Panc1 (cell line): ENCODE data around the gene ZNF8. TPM values are rescaled to one million over a fixed set of nuclear protein-coding genes. Genes with fewer than 3 reads are reported as not detected.

Experiments used
- ATAC-seq: fragments of 200-7000 bp; cut with Tn5 transposase; 2 replicates; pipeline ENCODE4 v1.9.1; 2020; ENCODE audit warnings: mild to moderate bottlenecking, moderate library complexity
- BruUV-seq: library from RNA; stranded (reverse); fragments of 400-500 nt; replicated peaks from 2 replicates; lab custom pipeline; 2021; lab: Mats Ljungman, UMichigan
- CTCF ChIA-PET: fragments of 300-600 bp; sonication (Branson Sonifier 250); formaldehyde crosslinking; loops from one replicate; lab custom pipeline; 2022; ENCODE audit warnings: antibody characterized with exemption; lab: Charles Lee
- POLR2A ChIA-PET: fragments of 300-600 bp; sonication (Branson Sonifier 250); formaldehyde crosslinking; loops from one replicate; lab custom pipeline; 2022; ENCODE audit warnings: antibody characterized with exemption; lab: Charles Lee
- DNase-seq: peaks from one replicate; pipeline ENCODE4 v3.0.0-alpha.2; 2010; ENCODE audit warnings: low read depth, low spot score
- H3K27ac ChIP-seq: 2 replicates; pipeline ENCODE4 v1.5.1; 2011; ENCODE audit warnings: mild to moderate bottlenecking, low read length, inconsistent platforms
- H3K27me3 ChIP-seq: fragments of 200-500 bp; sonication (Bioruptor generic); 2 replicates; pipeline ENCODE4 v1.6.0; 2014; ENCODE audit warnings: low read length, inconsistent platforms; ENCODE audit not compliant: control insufficient read depth, insufficient read depth
- H3K36me3 ChIP-seq: fragments of 200-500 bp; sonication (Bioruptor generic); 2 replicates; pipeline ENCODE4 v1.5.1; 2014; ENCODE audit warnings: inconsistent platforms, mild to moderate bottlenecking, low read length, moderate library complexity; ENCODE audit not compliant: control insufficient read depth, insufficient read depth
- H3K4me1 ChIP-seq: 2 replicates; pipeline ENCODE4 v1.5.1; 2011; ENCODE audit warnings: inconsistent platforms, mild to moderate bottlenecking, low read length, moderate library complexity; ENCODE audit not compliant: control insufficient read depth, insufficient read depth
- H3K4me3 ChIP-seq, 2 experiments: 2 replicates each; pipeline ENCODE4 v1.5.1; 2011 to 2012; ENCODE audit warnings: low read depth in 2 of 2, low read length in 2 of 2, mild to moderate bottlenecking in 2 of 2, inconsistent platforms in 1 of 2, moderate library complexity in 1 of 2
- H3K9me3 ChIP-seq: fragments of 200-500 bp; sonication (Bioruptor generic); 2 replicates; pipeline ENCODE4 v1.5.1; 2014; ENCODE audit warnings: low read depth, mild to moderate bottlenecking, inconsistent platforms, low read length, moderate library complexity; ENCODE audit not compliant: control insufficient read depth, insufficient read depth
- POLR2AphosphoS5 ChIP-seq: IDR thresholded peaks from 2 replicates; pipeline ENCODE4 v1.6.1; 2012; ENCODE audit warnings: mild to moderate bottlenecking, low read depth, low read length, moderate library complexity
- SIN3A ChIP-seq: IDR thresholded peaks from 2 replicates; pipeline ENCODE4 v1.6.1; 2012; ENCODE audit warnings: low read depth, mild to moderate bottlenecking, low read length, moderate library complexity, borderline replicate concordance; ENCODE audit not compliant: insufficient read depth
- TCF7L2 ChIP-seq: IDR thresholded peaks from 2 replicates; pipeline ENCODE4 v1.6.1; 2011; ENCODE audit warnings: mild to moderate bottlenecking, low read depth, low read length, inconsistent platforms
- in situ Hi-C: cut with HindIII; loops from 2 replicates; pipeline ENCODE4 v1.10.0; 2016; ENCODE audit warnings: low sequenced_read_pairs, low pct_unique_long_range_greater_than_20kb
- intact Hi-C: fragments of 100-400 bp; cut with micrococcal nuclease; formaldehyde crosslinking; loops from one replicate; pipeline ENCODE4 v1.10.0; 2022; ENCODE audit not compliant: unreplicated experiment
- total RNA-seq: library from RNA; stranded (reverse); gene quantifications from one replicate; pipeline ENCODE4 v1.2.1, GENCODE V29; 2021; ENCODE audit not compliant: unreplicated experiment
- TF ChIP-seq, protein P1 (sequence below), 2 experiments: IDR thresholded peaks; 2 replicates each; pipeline ENCODE4 v1.6.1; 2011 to 2012; ENCODE audit warnings: low read depth in 2 of 2, control low read depth in 1 of 2, low read length in 1 of 2, mild to moderate bottlenecking in 1 of 2, moderate library complexity in 1 of 2; ENCODE audit not compliant: insufficient read depth in 1 of 2
- TF ChIP-seq, protein P2 (sequence below): fragments of 450-650 bp; IDR thresholded peaks from 2 replicates; pipeline ENCODE4 v1.5.1; 2017; ENCODE audit warnings: mild to moderate bottlenecking

The ZNF8 gene
- total RNA-seq, 1 experiment from 2014 or later: 12.6 TPM

DNA sequence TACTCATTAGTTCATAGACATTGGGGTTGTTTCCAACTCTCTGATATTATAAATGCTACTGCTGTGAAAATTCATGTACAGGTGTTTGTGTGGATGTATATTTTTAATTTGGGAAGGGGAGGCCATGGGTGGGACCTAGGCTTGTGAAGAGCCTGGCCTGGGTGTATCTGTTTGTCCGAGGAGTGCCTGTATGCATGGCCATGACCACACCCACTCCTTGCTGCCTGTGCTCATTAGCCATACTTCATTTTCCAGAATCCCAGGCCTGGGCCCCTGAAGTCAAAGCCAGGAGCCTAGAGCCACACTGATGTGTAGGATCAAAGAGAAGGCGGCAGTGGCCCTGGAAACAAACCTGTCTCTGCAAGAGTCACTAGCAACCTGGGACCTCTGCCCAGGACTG is 36.8 kb downstream of the ZNF8 start:
- H3K4me3 ChIP-seq: no peak overlapping the region
- DNase-seq (no peak), ATAC-seq (0 out of 2 replicates have a peak, but pooled peaks have one; percentile 17)
- ChIA-PET POLR2A (no interaction called here), CTCF (no interaction called here)
- H3K9me3 ChIP-seq: no peaks in the 10 kb centered on the region; the same call in 1 of the 2 replicates
- peaks cover 21% of the 10 kb centered on the region for H3K36me3 ChIP-seq
- no peaks in the 10 kb centered on the region for H3K4me1 ChIP-seq
- H3K27me3 ChIP-seq: no peaks in the 10 kb centered on the region
- intact Hi-C loops (no loop called here), in situ Hi-C loops (no loop called here)
- no peak overlapping the region for H3K27ac ChIP-seq
- BruUV-seq: no TSS peak
- TF ChIP-seq, protein P1, sequence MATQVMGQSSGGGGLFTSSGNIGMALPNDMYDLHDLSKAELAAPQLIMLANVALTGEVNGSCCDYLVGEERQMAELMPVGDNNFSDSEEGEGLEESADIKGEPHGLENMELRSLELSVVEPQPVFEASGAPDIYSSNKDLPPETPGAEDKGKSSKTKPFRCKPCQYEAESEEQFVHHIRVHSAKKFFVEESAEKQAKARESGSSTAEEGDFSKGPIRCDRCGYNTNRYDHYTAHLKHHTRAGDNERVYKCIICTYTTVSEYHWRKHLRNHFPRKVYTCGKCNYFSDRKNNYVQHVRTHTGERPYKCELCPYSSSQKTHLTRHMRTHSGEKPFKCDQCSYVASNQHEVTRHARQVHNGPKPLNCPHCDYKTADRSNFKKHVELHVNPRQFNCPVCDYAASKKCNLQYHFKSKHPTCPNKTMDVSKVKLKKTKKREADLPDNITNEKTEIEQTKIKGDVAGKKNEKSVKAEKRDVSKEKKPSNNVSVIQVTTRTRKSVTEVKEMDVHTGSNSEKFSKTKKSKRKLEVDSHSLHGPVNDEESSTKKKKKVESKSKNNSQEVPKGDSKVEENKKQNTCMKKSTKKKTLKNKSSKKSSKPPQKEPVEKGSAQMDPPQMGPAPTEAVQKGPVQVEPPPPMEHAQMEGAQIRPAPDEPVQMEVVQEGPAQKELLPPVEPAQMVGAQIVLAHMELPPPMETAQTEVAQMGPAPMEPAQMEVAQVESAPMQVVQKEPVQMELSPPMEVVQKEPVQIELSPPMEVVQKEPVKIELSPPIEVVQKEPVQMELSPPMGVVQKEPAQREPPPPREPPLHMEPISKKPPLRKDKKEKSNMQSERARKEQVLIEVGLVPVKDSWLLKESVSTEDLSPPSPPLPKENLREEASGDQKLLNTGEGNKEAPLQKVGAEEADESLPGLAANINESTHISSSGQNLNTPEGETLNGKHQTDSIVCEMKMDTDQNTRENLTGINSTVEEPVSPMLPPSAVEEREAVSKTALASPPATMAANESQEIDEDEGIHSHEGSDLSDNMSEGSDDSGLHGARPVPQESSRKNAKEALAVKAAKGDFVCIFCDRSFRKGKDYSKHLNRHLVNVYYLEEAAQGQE (IDR thresholded peaks at IDR 0.05; ENCODE audit: insufficient read depth in 1 of 2, low read depth in 2 of 2, low read length in 1 of 2): no peak
- TF ChIP-seq, protein P2, sequence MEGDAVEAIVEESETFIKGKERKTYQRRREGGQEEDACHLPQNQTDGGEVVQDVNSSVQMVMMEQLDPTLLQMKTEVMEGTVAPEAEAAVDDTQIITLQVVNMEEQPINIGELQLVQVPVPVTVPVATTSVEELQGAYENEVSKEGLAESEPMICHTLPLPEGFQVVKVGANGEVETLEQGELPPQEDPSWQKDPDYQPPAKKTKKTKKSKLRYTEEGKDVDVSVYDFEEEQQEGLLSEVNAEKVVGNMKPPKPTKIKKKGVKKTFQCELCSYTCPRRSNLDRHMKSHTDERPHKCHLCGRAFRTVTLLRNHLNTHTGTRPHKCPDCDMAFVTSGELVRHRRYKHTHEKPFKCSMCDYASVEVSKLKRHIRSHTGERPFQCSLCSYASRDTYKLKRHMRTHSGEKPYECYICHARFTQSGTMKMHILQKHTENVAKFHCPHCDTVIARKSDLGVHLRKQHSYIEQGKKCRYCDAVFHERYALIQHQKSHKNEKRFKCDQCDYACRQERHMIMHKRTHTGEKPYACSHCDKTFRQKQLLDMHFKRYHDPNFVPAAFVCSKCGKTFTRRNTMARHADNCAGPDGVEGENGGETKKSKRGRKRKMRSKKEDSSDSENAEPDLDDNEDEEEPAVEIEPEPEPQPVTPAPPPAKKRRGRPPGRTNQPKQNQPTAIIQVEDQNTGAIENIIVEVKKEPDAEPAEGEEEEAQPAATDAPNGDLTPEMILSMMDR: no peak
- TF ChIP-seq TCF7L2: no peak
- TF ChIP-seq POLR2AphosphoS5: no peak
- TF ChIP-seq SIN3A: no peak

DNA sequence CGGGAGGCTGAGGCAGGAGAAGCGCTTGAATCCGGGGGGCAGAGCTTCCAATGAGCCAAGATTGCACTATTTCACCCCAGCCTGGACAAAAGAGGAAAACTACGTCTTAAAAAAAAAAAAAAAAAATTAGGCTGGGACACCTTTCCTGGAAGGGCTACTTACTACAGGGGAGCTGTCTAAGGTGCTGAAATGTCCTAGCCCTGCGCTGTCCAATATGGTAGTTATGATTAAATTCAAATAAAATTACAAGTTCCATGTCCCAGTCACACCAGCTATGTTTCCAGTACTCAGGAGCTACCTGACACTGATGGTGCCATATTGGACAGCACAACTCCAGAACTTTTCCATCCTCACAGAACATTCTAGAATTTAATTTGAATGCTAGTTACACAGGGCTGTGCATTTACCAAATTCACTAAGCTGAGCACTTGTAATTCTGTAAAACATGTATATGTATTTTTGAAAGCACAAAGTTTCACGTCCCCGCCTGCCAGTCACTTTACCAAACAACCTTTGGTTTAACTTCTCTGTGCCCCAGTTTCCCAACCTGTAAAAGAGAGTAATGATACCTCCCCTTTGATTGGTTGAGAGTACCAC is 38.8 kb downstream of the ZNF8 start:
- DNase-seq (no peak), ATAC-seq (peak; percentile 47; the same call in 1 of the 2 replicates)
- Histone ChIP-seq H3K4me3 (no peak overlapping the region), H3K27ac (no peak overlapping the region), H3K27me3 (no peaks in the 10 kb centered on the region), H3K36me3 (peaks cover 8% of the 10 kb centered on the region), H3K4me1 (no peaks in the 10 kb centered on the region), H3K9me3 (no peaks in the 10 kb centered on the region)
- CTCF ChIA-PET: no interaction called here
- POLR2A ChIA-PET: no interaction called here
- BruUV-seq: no TSS peak
- TF ChIP-seq POLR2AphosphoS5 (no peak), SIN3A (peak; percentile 40; the same call in 1 of the 2 replicates)
- TF ChIP-seq, protein P1 (IDR thresholded peaks at IDR 0.05; ENCODE audit: insufficient read depth in 1 of 2, low read depth in 2 of 2, low read length in 1 of 2): peak; percentile 95 to 99
- intact Hi-C loops (no loop called here), in situ Hi-C loops (no loop called here)
